Activated T-cell treated with anti-CD3 and anti-CD28 coated beads for 48 hours (primary cell): Measurements from ENCODE around the gene CFAP43.
"Not testable (repeated sequence)": the region's sequence is repeated elsewhere in the genome, so short reads cannot be mapped to it uniquely, and the experiment has no call there.

Experiments
- DNase-seq: peaks from one replicate; pipeline ENCODE4 v3.0.0-alpha.2; 2020; ENCODE audit warnings: low read depth

Gene CFAP43

DNA sequence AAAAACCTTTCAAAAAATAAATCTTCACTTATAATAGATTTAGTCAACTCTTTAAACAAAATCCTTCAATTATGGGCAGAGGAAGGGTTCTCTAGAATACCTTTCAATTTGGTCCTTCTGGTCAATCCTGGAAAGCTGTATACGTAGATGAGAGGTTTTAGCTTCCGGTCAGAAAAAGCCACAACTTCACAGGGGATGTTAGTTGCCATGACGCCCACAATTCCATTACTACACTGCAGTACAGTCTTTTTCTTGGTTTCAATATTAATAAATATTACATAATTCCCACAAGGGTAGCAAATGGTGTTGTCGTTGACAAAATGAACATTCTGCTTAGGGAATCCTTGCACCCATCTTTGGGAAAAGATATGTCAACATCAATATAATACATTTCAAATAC, 1.7 kb downstream of the CFAP43 start:
- DNase-seq = no peak

GRCh38 chr10:104223304-104223703, 8.9 kb downstream of the CFAP43 start:
- DNase-seq = no peak

GRCh38 chr10:104220522-104220921, 11.6 kb downstream of the CFAP43 start:
- DNase-seq = no peak

DNA sequence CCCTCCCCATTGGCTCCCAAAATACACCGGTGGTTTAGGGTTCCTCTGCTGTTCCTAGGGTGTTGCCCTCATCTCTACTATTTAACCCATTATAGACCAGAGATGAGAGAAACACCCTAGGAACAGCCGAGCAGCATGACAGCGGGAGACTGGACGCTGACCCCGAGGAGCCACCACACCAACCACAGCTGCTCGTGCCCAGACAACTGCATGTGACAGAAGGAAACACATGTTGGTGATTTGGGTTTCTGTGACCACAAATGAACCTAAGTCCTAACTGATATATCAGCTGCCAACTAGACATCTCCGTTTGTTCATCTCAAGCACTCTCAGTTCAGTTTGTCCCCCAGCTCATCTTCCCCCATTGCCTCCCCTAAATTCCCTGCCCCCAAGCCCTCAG, 13.4 kb downstream of the CFAP43 start:
- DNase-seq = no peak

GRCh38 chr10:104216631-104217030, 15.5 kb downstream of the CFAP43 start:
- no peak for DNase-seq

GRCh38 chr10:104209575-104210198, 22.5 kb downstream of the CFAP43 start:
- no peak for DNase-seq

DNA sequence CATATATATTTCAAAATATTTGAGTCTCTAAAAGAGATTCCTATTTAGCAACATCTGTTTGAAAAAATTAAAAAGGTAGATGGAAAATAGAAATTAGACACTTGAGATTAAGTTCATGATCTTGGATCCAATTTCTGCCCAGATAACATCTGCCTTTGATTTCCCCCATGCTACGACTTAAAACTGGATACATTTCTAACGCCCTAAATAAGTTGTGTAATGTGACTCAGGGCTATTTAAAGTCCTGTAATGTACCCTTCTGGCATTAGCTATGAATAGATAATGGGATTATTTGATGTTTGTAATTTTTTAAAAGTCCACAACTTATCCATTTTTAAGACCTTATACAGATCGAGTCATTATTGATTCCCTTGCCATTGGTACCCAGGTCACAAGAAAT, 23.4 kb downstream of the CFAP43 start:
- DNase-seq = no peak

DNA sequence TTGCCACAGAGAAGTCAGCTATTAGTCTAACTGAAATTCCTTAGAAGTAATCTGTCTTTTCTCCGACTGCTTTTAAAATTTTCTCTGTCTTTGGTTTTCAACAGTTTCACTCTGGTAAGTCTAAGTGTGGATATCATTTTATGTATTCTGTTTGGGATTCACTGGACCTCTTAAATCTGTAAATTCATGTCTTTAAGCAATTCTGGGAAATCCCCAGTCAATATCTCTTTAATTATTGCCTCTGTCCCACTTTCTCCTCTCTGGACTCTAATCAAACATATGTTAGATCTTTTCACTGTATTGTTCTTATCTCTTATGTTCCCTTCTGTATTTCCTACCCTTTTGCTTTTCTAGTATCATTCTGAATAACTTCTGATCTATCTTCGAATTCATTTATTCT, 29.9 kb downstream of the CFAP43 start:
- no peak for DNase-seq

GRCh38 chr10:104201636-104202035, 30.5 kb downstream of the CFAP43 start:
- DNase-seq = no peak

DNA sequence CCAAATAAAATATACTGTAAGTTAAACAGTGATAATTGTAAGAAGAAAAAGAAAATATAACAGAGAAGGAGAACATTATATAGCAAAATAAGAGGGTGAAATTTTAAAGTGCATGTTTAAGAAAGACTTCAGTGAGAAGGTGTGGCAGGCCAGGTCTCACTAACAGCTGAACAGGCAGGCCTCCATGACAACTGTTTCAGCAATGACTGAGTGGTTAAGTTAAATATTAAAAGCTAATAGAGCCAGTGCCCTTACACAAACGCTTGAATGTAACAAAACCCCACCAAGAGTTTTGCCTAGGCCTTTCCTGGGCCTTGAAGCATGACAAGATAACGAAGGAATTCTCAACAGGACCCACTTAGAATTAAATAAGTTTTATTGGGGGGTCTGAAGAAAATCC, 32.6 kb downstream of the CFAP43 start:
- DNase-seq = no peak

GRCh38 chr10:104197364-104197763, 34.8 kb downstream of the CFAP43 start:
- DNase-seq = no peak

- DNase-seq = no peak
Measured at GRCh38 chr10:104195706-104196105, 36.5 kb downstream of the CFAP43 start.

- DNase-seq = no peak
Measured at GRCh38 chr10:104193787-104194186, 38.4 kb downstream of the CFAP43 start.

- no peak for DNase-seq
Measured at GRCh38 chr10:104190695-104191094, 41.5 kb downstream of the CFAP43 start.

DNA sequence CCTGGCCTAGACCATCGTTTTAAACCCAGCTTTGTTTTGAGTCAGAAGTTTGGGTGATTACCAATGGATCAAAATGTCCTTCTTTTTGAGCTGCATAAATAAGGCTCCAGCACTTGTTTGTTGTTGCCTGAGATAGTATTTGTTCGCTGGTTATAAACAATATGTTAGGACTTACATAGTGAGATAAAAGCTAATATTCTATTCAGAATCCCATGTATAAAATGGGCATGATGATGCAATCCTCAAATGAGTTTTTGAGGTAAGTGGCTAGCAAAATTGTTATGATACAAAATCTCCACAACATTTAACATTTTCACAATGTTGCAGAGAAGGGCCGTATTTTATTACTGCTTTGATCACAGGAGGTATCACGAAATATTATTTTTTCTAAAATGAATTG, 48.5 kb downstream of the CFAP43 start:
- DNase-seq = no peak

DNA sequence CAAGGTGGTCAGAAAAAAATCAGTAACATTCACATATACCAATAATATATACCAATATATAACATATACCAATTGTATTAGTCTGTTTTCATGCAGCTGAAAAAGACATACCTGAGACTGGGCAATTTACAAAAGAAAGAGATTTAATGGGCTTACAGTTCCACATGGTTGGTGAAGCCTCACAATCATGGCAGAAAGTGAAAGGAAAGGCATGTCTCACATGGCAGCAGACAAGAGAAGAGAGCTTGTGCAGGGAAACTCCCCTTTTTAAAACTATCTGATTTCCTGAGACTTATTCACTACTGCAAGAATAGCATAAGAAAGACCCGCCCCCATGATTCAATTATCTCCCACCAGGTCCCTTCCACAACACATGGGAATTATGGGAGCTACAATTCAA, 58.0 kb downstream of the CFAP43 start:
- not testable (repeated sequence) for DNase-seq

DNA sequence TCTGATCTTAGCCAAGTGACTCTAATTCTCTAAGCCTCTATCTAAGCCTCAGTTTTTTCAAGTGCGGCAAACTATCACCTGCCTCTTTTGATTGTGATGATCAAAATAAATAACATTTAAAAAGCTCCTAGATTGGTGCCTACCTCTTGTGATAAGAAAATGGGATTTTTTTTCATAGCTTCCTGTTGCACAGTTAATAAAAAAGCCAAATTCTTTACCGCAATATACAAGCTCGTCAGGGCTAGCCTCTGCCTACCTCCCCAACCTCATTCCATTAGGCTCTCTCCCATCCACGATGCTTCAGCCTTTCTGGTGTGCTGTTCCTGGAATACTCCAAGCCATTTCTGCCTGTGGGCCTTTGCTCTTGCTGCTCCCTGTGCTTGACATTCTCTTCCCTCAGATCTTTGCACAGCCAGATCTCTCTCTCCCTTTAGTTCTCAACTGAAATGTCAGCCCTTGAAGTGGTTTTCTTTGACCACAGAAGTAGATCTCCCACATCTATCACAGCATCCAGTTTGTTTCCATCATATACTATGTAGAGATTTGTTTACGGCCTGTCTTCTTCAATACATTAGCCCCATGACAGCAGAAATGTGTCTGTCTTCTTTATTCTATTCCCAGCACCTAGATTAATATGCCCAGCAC, 61.4 kb downstream of the CFAP43 start:
- no peak for DNase-seq

- DNase-seq = no peak
Measured at GRCh38 chr10:104155591-104155990, 76.6 kb downstream of the CFAP43 start.

GRCh38 chr10:104151737-104152136, 80.4 kb downstream of the CFAP43 start:
- no peak for DNase-seq

- no peak for DNase-seq
Measured at GRCh38 chr10:104150139-104150538, 82.0 kb downstream of the CFAP43 start.

DNA sequence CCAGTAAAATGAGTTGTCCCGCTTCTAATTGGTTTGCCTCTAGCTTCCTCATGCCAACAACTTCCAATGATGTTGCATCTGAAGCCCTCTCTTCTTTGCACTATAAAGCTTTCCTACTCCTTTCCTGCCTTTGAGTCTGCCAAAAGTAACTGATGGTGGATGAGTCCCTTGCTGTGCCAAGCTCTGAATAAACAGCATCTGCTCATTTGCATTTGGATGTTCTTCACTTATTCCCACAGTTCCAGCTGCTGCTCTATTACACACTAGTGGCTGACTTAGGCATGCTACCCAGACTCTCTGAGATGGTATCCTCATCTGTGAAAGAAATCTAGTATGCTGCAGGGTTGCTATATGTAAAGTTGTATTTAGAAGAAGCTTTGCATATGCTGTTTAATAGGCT, 85.3 kb downstream of the CFAP43 start:
- DNase-seq = no peak

GRCh38 chr10:104144931-104145330, 87.2 kb downstream of the CFAP43 start:
- no peak for DNase-seq

- no peak for DNase-seq
Measured at GRCh38 chr10:104143829-104144228, 88.3 kb downstream of the CFAP43 start.

- DNase-seq = no peak
Measured at GRCh38 chr10:104142081-104142480, 90.1 kb downstream of the CFAP43 start.
